Measurements from ENCODE around the gene LDHAL6A.

DNA sequence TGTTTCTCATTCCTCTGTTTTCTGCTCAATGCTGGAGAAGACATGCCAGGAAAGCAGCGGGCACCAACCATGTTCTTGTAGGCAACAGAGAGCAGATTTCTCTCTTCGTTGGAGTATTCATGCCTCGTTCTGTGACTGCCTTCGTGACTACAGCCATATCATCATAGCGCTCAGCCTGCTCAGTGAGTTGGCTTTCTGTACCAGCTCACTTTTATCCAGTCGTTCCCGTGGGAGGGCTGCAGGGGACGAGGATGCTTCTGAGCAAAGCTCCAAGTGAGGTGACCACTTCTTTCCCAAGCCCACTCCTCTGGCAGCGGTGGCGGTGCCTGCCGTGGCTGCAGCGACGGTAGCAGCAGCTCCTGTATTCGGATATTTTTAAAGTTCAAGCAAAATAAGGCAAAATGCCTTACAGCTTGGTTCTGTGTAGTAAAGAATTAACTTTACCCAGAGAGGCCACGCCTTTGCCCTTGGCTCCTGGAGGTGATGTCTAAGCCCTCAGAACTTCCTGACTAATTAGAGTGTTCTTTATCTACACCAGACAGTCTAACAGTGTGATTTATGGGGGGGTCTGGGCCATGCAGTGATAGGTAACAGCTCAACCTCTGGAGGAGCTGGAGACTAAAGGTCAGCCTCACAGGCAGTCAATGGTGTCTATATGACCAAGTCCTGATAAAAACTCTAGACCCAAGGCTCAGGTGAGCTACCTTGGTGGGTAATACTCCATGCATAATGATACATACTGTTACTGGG lies 35.3 kb downstream of the LDHAL6A start:
- TF ChIP-seq POLR2A (IDR thresholded peaks at IDR 0.05) (no peak), POLR2AphosphoS5 (IDR thresholded peaks at IDR 0.05) (no peak)
- TF ChIP-seq, protein P1, sequence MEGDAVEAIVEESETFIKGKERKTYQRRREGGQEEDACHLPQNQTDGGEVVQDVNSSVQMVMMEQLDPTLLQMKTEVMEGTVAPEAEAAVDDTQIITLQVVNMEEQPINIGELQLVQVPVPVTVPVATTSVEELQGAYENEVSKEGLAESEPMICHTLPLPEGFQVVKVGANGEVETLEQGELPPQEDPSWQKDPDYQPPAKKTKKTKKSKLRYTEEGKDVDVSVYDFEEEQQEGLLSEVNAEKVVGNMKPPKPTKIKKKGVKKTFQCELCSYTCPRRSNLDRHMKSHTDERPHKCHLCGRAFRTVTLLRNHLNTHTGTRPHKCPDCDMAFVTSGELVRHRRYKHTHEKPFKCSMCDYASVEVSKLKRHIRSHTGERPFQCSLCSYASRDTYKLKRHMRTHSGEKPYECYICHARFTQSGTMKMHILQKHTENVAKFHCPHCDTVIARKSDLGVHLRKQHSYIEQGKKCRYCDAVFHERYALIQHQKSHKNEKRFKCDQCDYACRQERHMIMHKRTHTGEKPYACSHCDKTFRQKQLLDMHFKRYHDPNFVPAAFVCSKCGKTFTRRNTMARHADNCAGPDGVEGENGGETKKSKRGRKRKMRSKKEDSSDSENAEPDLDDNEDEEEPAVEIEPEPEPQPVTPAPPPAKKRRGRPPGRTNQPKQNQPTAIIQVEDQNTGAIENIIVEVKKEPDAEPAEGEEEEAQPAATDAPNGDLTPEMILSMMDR (IDR thresholded peaks at IDR 0.05): no peak

Data from prostate gland (tissue), 2 donors.